ENCODE measurements around the gene RALGDS. TPM values are rescaled to one million over a fixed set of nuclear protein-coding genes. Genes with fewer than 3 reads are reported as not detected.
A peak's percentile ranks its signal among the peaks of the same experiment; 100 is the strongest.

Gene RALGDS
- total and polyA plus RNA-seq, 2 experiments from 2014 or later = 50.4 to 58.3 TPM

GRCh38 chr9:133051966-133052539 lies 69.0 kb downstream of the RALGDS start:
- Histone ChIP-seq H3K27ac (no peak overlapping the region), H3K4me3 (no peak overlapping the region), H3K9me3 (ENCODE audit: low read depth) (no peaks in the 10 kb centered on the region), H3K36me3 (peaks cover 47% of the 10 kb centered on the region), H3K4me1 (ENCODE audit: low read depth) (no peaks in the 10 kb centered on the region), H3K27me3 (no peaks in the 10 kb centered on the region)
- DNase-seq (ENCODE audit: low read depth in 1 of 2, low spot score in 1 of 2) = no peak
- TF ChIP-seq, protein P1, sequence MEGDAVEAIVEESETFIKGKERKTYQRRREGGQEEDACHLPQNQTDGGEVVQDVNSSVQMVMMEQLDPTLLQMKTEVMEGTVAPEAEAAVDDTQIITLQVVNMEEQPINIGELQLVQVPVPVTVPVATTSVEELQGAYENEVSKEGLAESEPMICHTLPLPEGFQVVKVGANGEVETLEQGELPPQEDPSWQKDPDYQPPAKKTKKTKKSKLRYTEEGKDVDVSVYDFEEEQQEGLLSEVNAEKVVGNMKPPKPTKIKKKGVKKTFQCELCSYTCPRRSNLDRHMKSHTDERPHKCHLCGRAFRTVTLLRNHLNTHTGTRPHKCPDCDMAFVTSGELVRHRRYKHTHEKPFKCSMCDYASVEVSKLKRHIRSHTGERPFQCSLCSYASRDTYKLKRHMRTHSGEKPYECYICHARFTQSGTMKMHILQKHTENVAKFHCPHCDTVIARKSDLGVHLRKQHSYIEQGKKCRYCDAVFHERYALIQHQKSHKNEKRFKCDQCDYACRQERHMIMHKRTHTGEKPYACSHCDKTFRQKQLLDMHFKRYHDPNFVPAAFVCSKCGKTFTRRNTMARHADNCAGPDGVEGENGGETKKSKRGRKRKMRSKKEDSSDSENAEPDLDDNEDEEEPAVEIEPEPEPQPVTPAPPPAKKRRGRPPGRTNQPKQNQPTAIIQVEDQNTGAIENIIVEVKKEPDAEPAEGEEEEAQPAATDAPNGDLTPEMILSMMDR (IDR thresholded peaks at IDR 0.05; ENCODE audit: low read depth, low read length) = no peak

- no peak for DNase-seq (ENCODE audit: low read depth in 1 of 2, low spot score in 1 of 2)
- Histone ChIP-seq H3K9me3 (ENCODE audit: low read depth) (no peaks in the 10 kb centered on the region), H3K27ac (no peak overlapping the region), H3K27me3 (no peaks in the 10 kb centered on the region), H3K36me3 (peaks cover 46% of the 10 kb centered on the region), H3K4me3 (no peak overlapping the region), H3K4me1 (ENCODE audit: low read depth) (no peaks in the 10 kb centered on the region)
- TF ChIP-seq, protein P1 (IDR thresholded peaks at IDR 0.05; ENCODE audit: low read depth, low read length) = no peak
These were observed 69.6 kb downstream of the RALGDS start for GRCh38 chr9:133051281-133051900.

DNA sequence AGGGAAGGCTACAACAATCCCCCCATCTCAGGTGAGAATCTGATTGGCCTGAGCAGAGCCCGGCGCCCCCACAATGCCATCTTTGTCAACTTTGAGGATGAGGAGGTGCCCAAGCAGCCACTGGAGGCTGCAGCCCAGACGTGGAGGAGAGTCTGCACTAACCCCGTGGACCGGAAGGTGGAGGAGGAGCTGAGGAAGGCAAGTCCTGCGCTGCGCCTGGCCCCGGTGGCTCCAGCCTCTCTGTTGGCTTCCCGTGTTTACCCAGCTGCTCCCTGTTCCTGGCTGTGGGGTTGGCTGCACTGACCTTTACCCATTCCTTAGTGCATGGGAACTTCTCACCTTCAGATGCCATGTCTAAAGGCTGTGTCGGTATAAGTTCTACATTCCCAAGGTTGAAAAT lies 70.3 kb downstream of the RALGDS start:
- TF ChIP-seq, protein P1 (IDR thresholded peaks at IDR 0.05; ENCODE audit: low read depth, low read length) = no peak
- Histone ChIP-seq H3K4me3 (no peak overlapping the region), H3K4me1 (ENCODE audit: low read depth) (no peaks in the 10 kb centered on the region), H3K27ac (no peak overlapping the region), H3K27me3 (no peaks in the 10 kb centered on the region), H3K36me3 (peaks cover 43% of the 10 kb centered on the region), H3K9me3 (ENCODE audit: low read depth) (no peaks in the 10 kb centered on the region)
- DNase-seq (ENCODE audit: low read depth in 1 of 2, low spot score in 1 of 2) = no peak

GRCh38 chr9:133050142-133050541 lies 70.9 kb downstream of the RALGDS start:
- H3K9me3 ChIP-seq (ENCODE audit: low read depth) = no peaks in the 10 kb centered on the region
- H3K27ac ChIP-seq = no peak overlapping the region
- DNase-seq (ENCODE audit: low read depth in 1 of 2, low spot score in 1 of 2) = peak in 1 of 2 donors; percentile 19
- TF ChIP-seq, protein P1 (IDR thresholded peaks at IDR 0.05; ENCODE audit: low read depth, low read length) = no peak
- no peaks in the 10 kb centered on the region for H3K27me3 ChIP-seq
- H3K4me3 ChIP-seq = no peak overlapping the region
- H3K4me1 ChIP-seq (ENCODE audit: low read depth) = no peaks in the 10 kb centered on the region
- H3K36me3 ChIP-seq = peaks cover 41% of the 10 kb centered on the region

DNA sequence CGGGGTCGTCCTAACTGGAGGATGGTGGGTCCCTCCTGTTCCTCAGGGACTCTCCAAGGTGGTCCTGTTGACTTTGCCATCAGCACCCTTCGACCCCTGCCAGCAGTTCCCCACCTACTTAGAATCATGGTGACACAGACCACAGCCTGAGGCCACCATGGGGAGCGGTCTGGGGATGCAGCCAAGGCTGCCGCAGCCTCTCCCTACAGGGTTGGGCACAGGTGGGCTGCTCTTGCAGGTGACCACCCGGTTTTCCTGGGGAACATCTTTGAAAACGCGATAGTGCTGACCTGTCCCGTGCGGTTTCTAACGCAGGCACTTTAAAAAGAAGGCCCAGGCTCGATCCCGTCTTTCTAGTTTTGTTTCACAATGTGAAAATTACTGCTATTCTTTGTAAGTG lies 72.0 kb downstream of the RALGDS start:
- H3K36me3 ChIP-seq = peaks cover 43% of the 10 kb centered on the region
- no peak for DNase-seq (ENCODE audit: low read depth in 1 of 2, low spot score in 1 of 2)
- no peak overlapping the region for H3K27ac ChIP-seq
- H3K9me3 ChIP-seq (ENCODE audit: low read depth) = no peaks in the 10 kb centered on the region
- TF ChIP-seq, protein P1 (IDR thresholded peaks at IDR 0.05; ENCODE audit: low read depth, low read length) = no peak
- no peak overlapping the region for H3K4me3 ChIP-seq
- no peaks in the 10 kb centered on the region for H3K27me3 ChIP-seq
- H3K4me1 ChIP-seq (ENCODE audit: low read depth) = no peaks in the 10 kb centered on the region

Data from cardiac muscle cell (in vitro differentiated cells and primary cell).